Mononuclear cell (primary cell): ENCODE data around the gene FLYWCH1. TPM values are rescaled to one million over a fixed set of nuclear protein-coding genes. Genes with fewer than 3 reads are reported as not detected.

Experiments
- H3K27me3 ChIP-seq: 2 replicates; pipeline ENCODE4 v1.6.0; 2011; ENCODE audit warnings: low read length, control low read depth; ENCODE audit not compliant: insufficient read depth
- H3K4me1 ChIP-seq: 2 replicates; pipeline ENCODE4 v1.5.1; 2011; ENCODE audit warnings: mild to moderate bottlenecking, low read length, control low read depth; ENCODE audit not compliant: insufficient read depth
- H3K4me3 ChIP-seq: 2 replicates; pipeline ENCODE4 v1.5.1; 2011; ENCODE audit warnings: mild to moderate bottlenecking, low read length, moderate library complexity
- H3K9me3 ChIP-seq: 2 replicates; pipeline ENCODE4 v1.5.1; 2011; ENCODE audit warnings: low read depth, mild to moderate bottlenecking, control low read depth, low read length
- total RNA-seq: library from RNA; depleted of rRNA; stranded (reverse); fragments of >200 nt; gene quantifications from one replicate; pipeline ENCODE4 v1.2.3, GENCODE V29; 2012

Gene FLYWCH1
- total RNA-seq, 1 donor = 15.7 TPM

DNA sequence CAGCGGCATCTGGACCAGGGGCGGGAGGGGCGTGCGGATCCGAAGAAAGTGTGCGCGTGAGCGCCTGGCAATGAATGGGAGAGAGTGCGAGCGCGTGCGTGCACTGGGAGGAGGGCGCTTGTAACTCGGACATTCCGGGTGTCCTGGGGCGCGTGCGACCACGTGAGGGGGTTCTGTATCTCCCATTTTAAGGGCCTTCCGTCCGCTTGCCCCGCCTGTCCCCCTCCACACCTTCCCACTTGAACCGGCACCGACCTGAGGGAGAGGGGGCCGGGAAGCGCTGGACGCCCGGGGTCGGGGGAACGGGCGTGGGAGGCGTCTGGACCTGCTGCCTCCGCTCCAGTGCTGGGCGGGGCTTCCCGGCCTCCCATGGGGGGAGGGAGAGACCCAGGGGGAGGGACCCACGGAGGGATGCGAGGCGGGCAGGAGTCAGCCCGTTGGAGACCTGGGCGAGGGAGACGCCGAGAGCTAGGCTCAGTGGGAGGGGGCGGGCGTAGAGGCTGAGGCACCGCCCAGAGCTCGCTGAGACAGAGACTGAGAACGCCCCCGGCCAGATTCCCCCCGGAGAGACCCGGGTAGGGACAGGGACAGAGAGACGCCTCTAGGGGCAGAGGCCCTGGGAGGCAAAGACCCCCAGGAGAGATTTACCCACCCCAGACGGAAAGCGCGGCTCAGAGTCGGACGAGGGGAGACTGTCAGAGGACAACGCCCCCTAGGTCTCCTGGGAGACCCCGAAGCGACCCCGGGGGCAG, 52.2 kb downstream of the FLYWCH1 start, which contains the start of gene KREMEN2:
KREMEN2 (plus strand) TSS at position 553 of the 752 bp plus-strand sequence. CDS start 246 bp downstream, outside the sequence.
- Histone ChIP-seq H3K4me1 (peaks cover 66% of the 10 kb centered on the region), H3K4me3 (peak within 1 kb of the TSS; percentile 25), H3K9me3 (no peaks in the 10 kb centered on the region), H3K27me3 (peaks cover 46% of the 10 kb centered on the region)

DNA sequence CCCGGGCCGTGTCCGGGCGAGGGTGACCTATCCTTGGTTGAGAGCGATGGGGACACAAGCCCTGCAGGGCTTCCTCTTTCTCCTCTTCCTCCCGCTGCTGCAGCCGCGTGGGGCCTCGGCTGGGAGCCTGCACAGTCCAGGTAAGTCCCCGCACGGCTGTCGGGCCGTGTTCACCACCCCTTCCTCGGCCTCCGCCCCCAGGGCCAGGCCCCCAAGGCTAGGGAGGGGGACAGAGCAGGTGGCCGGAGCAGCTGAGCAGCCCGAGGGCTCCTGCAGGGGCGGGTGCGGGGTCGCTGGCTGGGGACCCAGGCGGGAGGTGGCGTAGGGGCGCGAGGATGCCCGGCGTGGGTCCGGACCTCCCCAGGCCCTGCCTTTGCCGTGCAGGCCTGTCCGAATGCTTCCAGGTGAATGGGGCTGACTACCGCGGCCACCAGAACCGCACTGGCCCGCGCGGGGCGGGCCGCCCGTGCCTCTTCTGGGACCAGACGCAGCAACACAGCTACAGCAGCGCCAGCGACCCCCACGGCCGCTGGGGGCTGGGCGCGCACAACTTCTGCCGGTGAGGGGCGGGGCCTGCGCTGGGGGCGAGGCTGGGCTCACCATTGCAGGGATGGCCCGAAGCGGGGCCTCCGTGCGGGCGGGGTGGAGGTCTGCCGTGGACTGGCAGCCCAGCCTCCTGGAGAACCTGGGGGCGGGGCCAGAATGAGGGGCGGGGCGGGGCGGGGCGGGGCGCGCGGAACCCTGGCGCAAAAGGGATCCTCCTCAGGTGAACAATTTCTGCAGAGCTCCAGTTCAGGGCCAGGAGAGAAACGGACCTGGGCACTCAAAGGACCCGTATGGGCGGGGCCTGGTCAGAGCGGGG, 53.0 kb downstream of the FLYWCH1 start:
- Histone ChIP-seq H3K9me3 (no peaks in the 10 kb centered on the region), H3K27me3 (peaks cover 46% of the 10 kb centered on the region), H3K4me3 (peak overlapping the region; percentile 25), H3K4me1 (peaks cover 68% of the 10 kb centered on the region)

GRCh38 chr16:2966043-2966807, 54.5 kb downstream of the FLYWCH1 start:
- Histone ChIP-seq H3K9me3 (no peaks in the 10 kb centered on the region), H3K27me3 (peaks cover 46% of the 10 kb centered on the region), H3K4me1 (peaks cover 80% of the 10 kb centered on the region), H3K4me3 (no peak overlapping the region)

DNA sequence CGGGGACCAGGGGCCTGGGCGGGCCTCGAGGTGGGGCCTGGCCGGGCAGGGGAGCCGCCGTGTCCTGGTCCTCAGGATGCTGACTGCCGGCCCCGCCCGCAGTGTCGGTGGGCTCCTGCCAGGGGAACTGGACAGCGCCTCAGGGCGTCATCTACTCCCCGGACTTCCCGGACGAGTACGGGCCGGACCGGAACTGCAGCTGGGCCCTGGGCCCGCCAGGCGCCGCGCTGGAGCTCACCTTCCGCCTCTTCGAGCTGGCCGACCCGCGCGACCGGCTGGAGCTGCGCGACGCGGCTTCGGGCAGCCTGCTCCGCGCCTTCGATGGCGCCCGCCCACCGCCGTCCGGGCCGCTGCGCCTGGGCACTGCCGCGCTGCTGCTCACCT, 55.1 kb downstream of the FLYWCH1 start:
- peaks cover 76% of the 10 kb centered on the region for H3K4me1 ChIP-seq
- no peak overlapping the region for H3K4me3 ChIP-seq
- no peaks in the 10 kb centered on the region for H3K9me3 ChIP-seq
- H3K27me3 ChIP-seq = peaks cover 46% of the 10 kb centered on the region

GRCh38 chr16:2967211-2967631, 55.5 kb downstream of the FLYWCH1 start:
- H3K9me3 ChIP-seq = no peaks in the 10 kb centered on the region
- H3K27me3 ChIP-seq = peaks cover 42% of the 10 kb centered on the region
- H3K4me3 ChIP-seq = no peak overlapping the region
- peaks cover 72% of the 10 kb centered on the region for H3K4me1 ChIP-seq

- peaks cover 67% of the 10 kb centered on the region for H3K4me1 ChIP-seq
- no peaks in the 10 kb centered on the region for H3K9me3 ChIP-seq
- peaks cover 37% of the 10 kb centered on the region for H3K27me3 ChIP-seq
- no peak overlapping the region for H3K4me3 ChIP-seq
These were observed 56.0 kb downstream of the FLYWCH1 start for GRCh38 chr16:2967721-2968161.

DNA sequence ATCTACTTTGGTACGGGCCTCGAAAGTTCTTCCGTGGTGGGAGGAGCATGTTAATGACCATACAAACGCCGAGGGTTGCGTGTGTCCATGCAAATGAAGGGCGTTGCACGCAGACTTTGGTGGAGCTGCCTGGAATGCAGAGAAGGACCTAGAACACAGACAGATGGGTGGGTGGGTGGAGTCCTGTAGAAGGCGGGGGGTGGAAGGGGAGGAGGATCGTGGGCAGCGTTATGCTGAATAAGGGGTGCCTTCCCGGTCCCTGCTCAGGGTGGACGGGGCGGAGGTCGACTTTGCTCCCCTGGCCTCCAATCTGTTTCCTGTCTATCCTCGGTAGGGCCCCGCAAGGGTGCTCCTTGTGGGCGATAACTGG, 56.6 kb downstream of the FLYWCH1 start:
- H3K4me3 ChIP-seq = peak overlapping the region; percentile 57
- H3K9me3 ChIP-seq = no peaks in the 10 kb centered on the region
- peaks cover 63% of the 10 kb centered on the region for H3K4me1 ChIP-seq
- H3K27me3 ChIP-seq = peaks cover 34% of the 10 kb centered on the region

GRCh38 chr16:2968738-2969544, 57.2 kb downstream of the FLYWCH1 start, which contains the start of gene PAQR4:
PAQR4 (plus strand) TSS chr16:2969348; CDS start chr16:2969675, 327 bp downstream.
- H3K4me3 ChIP-seq = peak within 1 kb of the TSS; percentile 57
- no peaks in the 10 kb centered on the region for H3K9me3 ChIP-seq
- H3K27me3 ChIP-seq = peaks cover 32% of the 10 kb centered on the region
- H3K4me1 ChIP-seq = peaks cover 58% of the 10 kb centered on the region

- Histone ChIP-seq H3K4me3 (peak overlapping the region; percentile 57), H3K9me3 (no peaks in the 10 kb centered on the region), H3K4me1 (peaks cover 49% of the 10 kb centered on the region), H3K27me3 (peaks cover 24% of the 10 kb centered on the region)
These were observed 58.1 kb downstream of the FLYWCH1 start for GRCh38 chr16:2969545-2970521.

DNA sequence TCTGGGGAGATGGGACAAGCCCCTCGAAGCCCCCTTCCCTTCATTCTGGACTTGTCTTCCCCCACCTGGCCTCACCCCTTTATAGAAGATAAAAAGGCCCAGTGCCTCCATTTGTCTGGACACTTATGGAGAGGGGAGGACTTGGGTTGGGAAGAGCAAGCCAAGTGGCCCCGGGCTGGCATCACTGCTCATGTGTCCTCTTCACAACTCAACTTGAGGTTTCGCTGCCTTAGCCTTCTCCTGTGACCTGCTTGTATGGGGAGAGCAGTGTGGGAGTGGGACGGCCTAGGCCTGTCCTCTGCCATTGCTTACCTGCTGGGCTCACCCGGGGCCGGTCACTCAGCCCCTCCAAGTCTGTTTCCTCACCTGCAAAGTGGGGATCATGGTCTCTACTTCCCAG, 58.8 kb downstream of the FLYWCH1 start:
- Histone ChIP-seq H3K27me3 (peaks cover 23% of the 10 kb centered on the region), H3K9me3 (no peaks in the 10 kb centered on the region), H3K4me1 (peaks cover 43% of the 10 kb centered on the region), H3K4me3 (no peak overlapping the region)

DNA sequence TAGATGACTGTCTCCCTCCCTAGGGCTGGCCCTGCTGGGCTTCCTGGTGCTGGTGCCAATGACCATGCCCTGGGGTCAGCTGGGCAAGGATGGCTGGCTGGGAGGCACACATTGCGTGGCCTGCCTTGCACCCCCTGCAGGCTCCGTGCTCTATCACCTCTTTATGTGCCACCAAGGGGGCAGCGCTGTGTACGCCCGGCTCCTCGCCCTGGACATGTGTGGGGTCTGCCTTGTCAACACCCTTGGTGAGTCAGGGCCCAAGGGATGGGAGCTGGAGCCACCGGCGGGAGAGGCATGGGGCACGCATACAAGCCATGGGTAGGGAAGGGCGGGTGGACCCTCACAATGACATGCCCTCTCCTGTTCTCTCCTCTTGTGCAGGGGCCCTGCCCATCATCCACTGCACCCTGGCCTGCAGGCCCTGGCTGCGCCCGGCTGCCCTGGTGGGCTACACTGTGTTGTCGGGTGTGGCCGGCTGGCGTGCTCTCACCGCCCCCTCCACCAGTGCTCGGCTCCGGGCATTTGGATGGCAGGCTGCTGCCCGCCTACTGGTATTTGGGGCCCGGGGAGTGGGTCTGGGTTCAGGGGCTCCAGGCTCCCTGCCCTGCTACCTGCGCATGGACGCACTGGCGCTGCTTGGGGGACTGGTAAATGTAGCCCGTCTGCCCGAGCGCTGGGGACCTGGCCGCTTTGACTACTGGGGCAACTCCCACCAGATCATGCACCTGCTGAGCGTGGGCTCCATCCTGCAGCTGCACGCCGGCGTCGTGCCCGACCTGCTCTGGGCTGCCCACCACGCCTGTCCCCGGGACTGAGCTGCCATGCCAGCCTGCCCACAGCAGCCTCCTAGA, 59.6 kb downstream of the FLYWCH1 start:
- H3K9me3 ChIP-seq = no peaks in the 10 kb centered on the region
- H3K4me1 ChIP-seq = peaks cover 38% of the 10 kb centered on the region
- H3K4me3 ChIP-seq = no peak overlapping the region
- H3K27me3 ChIP-seq = peaks cover 16% of the 10 kb centered on the region

- Histone ChIP-seq H3K27me3 (peaks cover 13% of the 10 kb centered on the region), H3K9me3 (no peaks in the 10 kb centered on the region), H3K4me1 (peaks cover 31% of the 10 kb centered on the region), H3K4me3 (no peak overlapping the region)
These were observed 60.5 kb downstream of the FLYWCH1 start for GRCh38 chr16:2971985-2972784.
